ENCODE results near the gene RNF2. TPM values are rescaled to one million over a fixed set of nuclear protein-coding genes. Genes with fewer than 3 reads are reported as not detected.

RNF2 gene
- total RNA-seq, 1 donor from 2014 or later: 11.6 TPM

DNA sequence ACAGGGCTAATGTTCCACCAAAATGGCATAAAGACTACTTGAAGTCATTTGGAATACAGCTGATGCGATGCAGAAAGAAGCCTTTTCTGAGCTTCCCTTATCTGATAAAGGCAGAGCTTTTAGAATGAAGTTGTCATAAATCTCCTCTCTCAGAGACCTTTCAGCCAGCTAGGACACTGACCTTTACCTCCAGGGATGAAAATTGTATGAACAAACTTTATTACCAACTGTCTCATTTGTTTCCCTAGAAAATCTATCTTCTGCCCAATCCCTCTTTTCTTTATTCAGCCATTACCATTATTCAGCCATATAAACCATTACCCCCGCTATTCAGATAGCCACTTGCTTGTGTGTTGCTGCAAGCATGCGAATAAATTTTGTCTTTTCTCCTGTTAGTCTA, 29.7 kb upstream of the RNF2 start:
- H3K36me3 ChIP-seq: no peaks in the 10 kb centered on the region
- intact Hi-C loops (cut with micrococcal nuclease): no loop called here
- H3K9me3 ChIP-seq (replicated peaks): no peaks in the 10 kb centered on the region
- H3K27ac ChIP-seq (replicated peaks): no peak overlapping the region
- no peak overlapping the region for H3K4me3 ChIP-seq
- no peak for DNase-seq
- no peaks in the 10 kb centered on the region for H3K27me3 ChIP-seq (ENCODE audit: low read depth)
- TF ChIP-seq, protein P1, sequence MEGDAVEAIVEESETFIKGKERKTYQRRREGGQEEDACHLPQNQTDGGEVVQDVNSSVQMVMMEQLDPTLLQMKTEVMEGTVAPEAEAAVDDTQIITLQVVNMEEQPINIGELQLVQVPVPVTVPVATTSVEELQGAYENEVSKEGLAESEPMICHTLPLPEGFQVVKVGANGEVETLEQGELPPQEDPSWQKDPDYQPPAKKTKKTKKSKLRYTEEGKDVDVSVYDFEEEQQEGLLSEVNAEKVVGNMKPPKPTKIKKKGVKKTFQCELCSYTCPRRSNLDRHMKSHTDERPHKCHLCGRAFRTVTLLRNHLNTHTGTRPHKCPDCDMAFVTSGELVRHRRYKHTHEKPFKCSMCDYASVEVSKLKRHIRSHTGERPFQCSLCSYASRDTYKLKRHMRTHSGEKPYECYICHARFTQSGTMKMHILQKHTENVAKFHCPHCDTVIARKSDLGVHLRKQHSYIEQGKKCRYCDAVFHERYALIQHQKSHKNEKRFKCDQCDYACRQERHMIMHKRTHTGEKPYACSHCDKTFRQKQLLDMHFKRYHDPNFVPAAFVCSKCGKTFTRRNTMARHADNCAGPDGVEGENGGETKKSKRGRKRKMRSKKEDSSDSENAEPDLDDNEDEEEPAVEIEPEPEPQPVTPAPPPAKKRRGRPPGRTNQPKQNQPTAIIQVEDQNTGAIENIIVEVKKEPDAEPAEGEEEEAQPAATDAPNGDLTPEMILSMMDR (IDR thresholded peaks at IDR 0.05; ENCODE audit: borderline replicate concordance): no peak
- no peaks in the 10 kb centered on the region for H3K4me1 ChIP-seq

DNA sequence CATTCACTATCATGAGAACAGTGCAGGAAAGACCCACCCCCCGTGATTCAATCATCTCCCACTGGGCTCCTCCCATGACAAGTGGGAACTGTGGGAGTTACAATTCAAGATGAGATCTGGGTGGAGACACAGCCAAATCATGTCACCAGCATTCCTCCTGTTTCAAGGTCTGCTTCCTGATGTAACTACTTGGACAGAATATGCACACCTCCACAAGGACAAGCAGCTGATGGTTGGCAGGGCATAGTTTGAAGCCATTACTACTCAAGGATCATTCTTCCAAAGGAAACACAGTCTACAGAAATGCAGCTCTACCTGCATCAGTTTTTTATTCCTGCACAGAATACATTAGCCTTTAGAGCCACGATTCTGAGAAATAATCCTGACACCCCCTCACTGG, 28.5 kb upstream of the RNF2 start:
- TF ChIP-seq, protein P1 (IDR thresholded peaks at IDR 0.05; ENCODE audit: borderline replicate concordance): no peak
- intact Hi-C loops (cut with micrococcal nuclease): no loop called here
- H3K4me1 ChIP-seq: no peaks in the 10 kb centered on the region
- DNase-seq: no peak
- no peak overlapping the region for H3K4me3 ChIP-seq
- H3K27ac ChIP-seq (replicated peaks): no peak overlapping the region
- H3K9me3 ChIP-seq (replicated peaks): no peaks in the 10 kb centered on the region
- H3K36me3 ChIP-seq: no peaks in the 10 kb centered on the region
- no peaks in the 10 kb centered on the region for H3K27me3 ChIP-seq (ENCODE audit: low read depth)

DNA sequence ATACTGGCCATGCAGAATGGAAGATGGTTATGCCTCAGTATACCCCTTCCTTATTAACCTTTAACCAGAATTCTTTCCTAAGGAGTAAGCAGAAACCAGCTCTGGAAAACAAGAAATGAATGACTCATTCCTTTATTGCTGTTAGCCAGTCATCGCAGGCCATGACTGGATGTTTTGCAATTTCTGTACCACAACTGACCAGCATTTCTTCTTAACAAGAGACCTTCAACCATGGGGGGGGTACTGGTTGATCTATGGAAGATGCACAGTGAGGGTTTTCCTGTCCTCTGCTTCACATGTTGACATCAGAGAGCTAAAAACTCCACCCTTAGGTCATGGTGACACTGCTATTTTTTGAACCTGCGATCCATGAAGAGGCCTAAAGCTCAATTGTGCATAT, 28.0 kb upstream of the RNF2 start:
- no peak for DNase-seq
- H3K4me1 ChIP-seq: no peaks in the 10 kb centered on the region
- TF ChIP-seq, protein P1 (IDR thresholded peaks at IDR 0.05; ENCODE audit: borderline replicate concordance): no peak
- H3K9me3 ChIP-seq (replicated peaks): no peaks in the 10 kb centered on the region
- intact Hi-C loops (cut with micrococcal nuclease): no loop called here
- H3K36me3 ChIP-seq: no peaks in the 10 kb centered on the region
- H3K27ac ChIP-seq (replicated peaks): no peak overlapping the region
- no peaks in the 10 kb centered on the region for H3K27me3 ChIP-seq (ENCODE audit: low read depth)
- no peak overlapping the region for H3K4me3 ChIP-seq

GRCh38 chr1:185017966-185018365, 27.4 kb upstream of the RNF2 start:
- TF ChIP-seq, protein P1 (IDR thresholded peaks at IDR 0.05; ENCODE audit: borderline replicate concordance): no peak
- intact Hi-C loops (cut with micrococcal nuclease): no loop called here

GRCh38 chr1:185027252-185027882, 18.0 kb upstream of the RNF2 start:
- intact Hi-C loops (cut with micrococcal nuclease): no loop called here
- Histone ChIP-seq H3K27me3 (ENCODE audit: low read depth) (no peaks in the 10 kb centered on the region), H3K4me1 (no peaks in the 10 kb centered on the region), H3K4me3 (no peak overlapping the region), H3K9me3 (replicated peaks) (peaks cover 16% of the 10 kb centered on the region), H3K36me3 (no peaks in the 10 kb centered on the region), H3K27ac (replicated peaks) (no peak overlapping the region)
- TF ChIP-seq, protein P1 (IDR thresholded peaks at IDR 0.05; ENCODE audit: borderline replicate concordance): no peak
- DNase-seq: no peak

More at GRCh38 chr1:185017966-185018365, 27.4 kb upstream of the RNF2 start:
- Histone ChIP-seq H3K4me1 (no peaks in the 10 kb centered on the region), H3K9me3 (replicated peaks) (no peaks in the 10 kb centered on the region), H3K4me3 (no peak overlapping the region), H3K27ac (replicated peaks) (no peak overlapping the region), H3K36me3 (no peaks in the 10 kb centered on the region), H3K27me3 (ENCODE audit: low read depth) (no peaks in the 10 kb centered on the region)
- DNase-seq: no peak
